H54 (cell line): Measurements from ENCODE around the gene PIGP.
"Not testable (repeated sequence)": the region's sequence is repeated elsewhere in the genome, so short reads cannot be mapped to it uniquely, and the experiment has no call there.

Experiments used
- DNase-seq: peaks from one replicate; pipeline ENCODE4 v3.0.0; 2011; ENCODE audit warnings: low spot score, mixed read lengths; ENCODE audit not compliant: insufficient read length
- FAIRE-seq: peaks from 3 replicates; lab custom pipeline; 2011; peaks lifted over from hg19 to GRCh38; lab: Jason Lieb, UNC
- POLR2A ChIP-seq: IDR thresholded peaks from 2 replicates; pipeline ENCODE4 v1.6.1; 2011; ENCODE audit warnings: low read depth, mild to moderate bottlenecking, low read length

The PIGP gene

GRCh38 chr21:37072274-37072987, 440 bp downstream of the PIGP start:
- DNase-seq (peak; percentile 65), FAIRE-seq (no peak)
- TF ChIP-seq POLR2A: peak; percentile 85

- FAIRE-seq (no peak), DNase-seq (peak; percentile 33)
- no peak for TF ChIP-seq POLR2A
Measured at GRCh38 chr21:37071561-37072273, 1.2 kb downstream of the PIGP start.

GRCh38 chr21:37065561-37066177, 7.2 kb downstream of the PIGP start:
- no peak for FAIRE-seq
- no peak for TF ChIP-seq POLR2A
- no peak for DNase-seq

GRCh38 chr21:37064841-37065240, 8.0 kb downstream of the PIGP start:
- FAIRE-seq (no peak), DNase-seq (no peak)
- TF ChIP-seq POLR2A: no peak

GRCh38 chr21:37063433-37063832, 9.4 kb downstream of the PIGP start:
- DNase-seq (no peak), FAIRE-seq (no peak)
- TF ChIP-seq POLR2A: no peak

GRCh38 chr21:37062593-37062935, 10.3 kb downstream of the PIGP start:
- DNase-seq (no peak), FAIRE-seq (no peak)
- no peak for TF ChIP-seq POLR2A

GRCh38 chr21:37061926-37062592, 10.8 kb downstream of the PIGP start:
- FAIRE-seq (no peak), DNase-seq (no peak)
- TF ChIP-seq POLR2A: no peak

- TF ChIP-seq POLR2A: no peak
- DNase-seq: peak; percentile 83
- peak; percentile 81 for FAIRE-seq
Measured at GRCh38 chr21:37060296-37060695, 12.6 kb downstream of the PIGP start.

- no peak for TF ChIP-seq POLR2A
- DNase-seq: no peak
- FAIRE-seq: no peak
Measured at GRCh38 chr21:37059181-37059580, 13.7 kb downstream of the PIGP start.

- DNase-seq (no peak), FAIRE-seq (no peak)
- TF ChIP-seq POLR2A: no peak
Measured at GRCh38 chr21:37058261-37058660, 14.6 kb downstream of the PIGP start.

- FAIRE-seq (no peak), DNase-seq (no peak)
- TF ChIP-seq POLR2A: no peak
Measured at GRCh38 chr21:37057614-37058013, 15.3 kb downstream of the PIGP start.

GRCh38 chr21:37055271-37055855, 17.5 kb downstream of the PIGP start:
- DNase-seq (no peak), FAIRE-seq (no peak)

GRCh38 chr21:37049741-37050140, 23.1 kb downstream of the PIGP start:
- FAIRE-seq, DNase-seq: not testable (repeated sequence)

More at GRCh38 chr21:37055271-37055855, 17.5 kb downstream of the PIGP start:
- no peak for TF ChIP-seq POLR2A

- FAIRE-seq: no peak
- DNase-seq: no peak
Measured at GRCh38 chr21:37047079-37047478, 25.8 kb downstream of the PIGP start.

More at GRCh38 chr21:37047079-37047478, 25.8 kb downstream of the PIGP start:
- TF ChIP-seq POLR2A: no peak
